Lower lobe of right lung (tissue), 2 donors: ENCODE data around the gene ZMYND19. TPM values are rescaled to one million over a fixed set of nuclear protein-coding genes. Genes with fewer than 3 reads are reported as not detected.
A peak's percentile ranks its signal among the peaks of the same experiment; 100 is the strongest.
"Not testable (repeated sequence)": the region's sequence is repeated elsewhere in the genome, so short reads cannot be mapped to it uniquely, and the experiment has no call there.

Experiments used
- ATAC-seq, 2 donors: fragments of 200-7000 bp; cut with Tn5 transposase; one replicate each; pipeline ENCODE4 v1.9.1; 2020 to 2022; ENCODE audit warnings: mild to moderate bottlenecking in 2 of 2, moderate library complexity in 2 of 2
- DNase-seq: peaks from one replicate; pipeline ENCODE4 v3.0.0-alpha.2; 2020
- H3K27ac ChIP-seq: fragments of 200-600 bp; one replicate; pipeline ENCODE4 v1.8.0; 2022
- H3K27me3 ChIP-seq: fragments of 200-600 bp; one replicate; pipeline ENCODE4 v1.8.0; 2022; ENCODE audit warnings: low read depth
- H3K36me3 ChIP-seq: fragments of 200-600 bp; one replicate; pipeline ENCODE4 v1.8.0; 2022; ENCODE audit warnings: mild to moderate bottlenecking
- H3K4me1 ChIP-seq: fragments of 200-600 bp; one replicate; pipeline ENCODE4 v1.8.0; 2022
- H3K4me3 ChIP-seq: fragments of 200-600 bp; one replicate; pipeline ENCODE4 v1.8.0; 2022; ENCODE audit warnings: mild to moderate bottlenecking
- H3K9me3 ChIP-seq: fragments of 200-600 bp; one replicate; pipeline ENCODE4 v1.8.0; 2022
- CTCF ChIP-seq: fragments of 200-600 bp; IDR thresholded peaks from one replicate; pipeline ENCODE4 v1.8.0; 2022; ENCODE audit warnings: antibody characterized with exemption, mild to moderate bottlenecking
- intact Hi-C: fragments of 100-400 bp; cut with DNase I; formaldehyde crosslinking; loops from one replicate; pipeline ENCODE4 v1.11.0; 2022
- total RNA-seq: library from RNA; stranded (reverse); fragmentation: NEBNext Ultra II Directional; extraction: Animal tissue kit (Norgen Biotek cat#: 25700); gene quantifications from one replicate; pipeline ENCODE4 v1.2.1, GENCODE V29; 2021
- donor health status: DM: no; HTN: yes; CAD: no; lungs with severe emphysema.

Gene ZMYND19
- total RNA-seq, 1 donor from 2014 or later = 15.2 TPM

DNA sequence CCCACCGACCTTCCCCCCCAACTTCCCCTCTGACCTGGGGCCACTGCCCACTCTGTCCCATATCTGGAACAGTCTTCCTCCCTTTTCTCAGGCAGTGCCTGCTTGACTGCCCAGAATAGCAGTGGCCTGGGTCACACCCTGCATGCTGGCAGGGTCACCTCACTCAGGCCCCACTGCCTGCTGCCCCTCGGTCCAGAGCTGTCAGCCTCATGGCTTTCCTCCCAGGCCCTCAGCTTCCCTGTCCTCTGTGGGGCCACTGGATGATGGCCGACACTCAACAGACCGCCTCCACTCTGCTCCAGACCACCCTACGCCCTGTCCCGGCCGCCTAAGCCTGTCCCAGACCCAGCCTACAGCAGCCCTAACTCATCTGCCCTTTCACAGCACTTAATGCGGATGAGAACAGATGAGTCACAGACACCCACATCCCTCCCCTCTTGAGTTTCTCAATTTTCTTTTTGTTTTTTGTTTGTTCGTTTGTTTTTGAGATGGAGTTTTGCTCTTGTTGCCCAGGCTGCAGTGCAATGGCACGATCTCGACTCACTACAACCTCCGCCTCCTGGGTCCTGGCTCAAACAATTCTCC is 46.0 kb downstream of the ZMYND19 start:
- peaks cover 27% of the 10 kb centered on the region for H3K36me3 ChIP-seq
- no peak overlapping the region for H3K27ac ChIP-seq
- no peak for DNase-seq
- no peaks in the 10 kb centered on the region for H3K27me3 ChIP-seq
- H3K4me3 ChIP-seq = no peak overlapping the region
- peak in 1 of 2 donors; percentile 4 for ATAC-seq
- intact Hi-C loops = no loop called here
- TF ChIP-seq CTCF = no peak
- no peaks in the 10 kb centered on the region for H3K9me3 ChIP-seq
- H3K4me1 ChIP-seq = peaks cover 6% of the 10 kb centered on the region

DNA sequence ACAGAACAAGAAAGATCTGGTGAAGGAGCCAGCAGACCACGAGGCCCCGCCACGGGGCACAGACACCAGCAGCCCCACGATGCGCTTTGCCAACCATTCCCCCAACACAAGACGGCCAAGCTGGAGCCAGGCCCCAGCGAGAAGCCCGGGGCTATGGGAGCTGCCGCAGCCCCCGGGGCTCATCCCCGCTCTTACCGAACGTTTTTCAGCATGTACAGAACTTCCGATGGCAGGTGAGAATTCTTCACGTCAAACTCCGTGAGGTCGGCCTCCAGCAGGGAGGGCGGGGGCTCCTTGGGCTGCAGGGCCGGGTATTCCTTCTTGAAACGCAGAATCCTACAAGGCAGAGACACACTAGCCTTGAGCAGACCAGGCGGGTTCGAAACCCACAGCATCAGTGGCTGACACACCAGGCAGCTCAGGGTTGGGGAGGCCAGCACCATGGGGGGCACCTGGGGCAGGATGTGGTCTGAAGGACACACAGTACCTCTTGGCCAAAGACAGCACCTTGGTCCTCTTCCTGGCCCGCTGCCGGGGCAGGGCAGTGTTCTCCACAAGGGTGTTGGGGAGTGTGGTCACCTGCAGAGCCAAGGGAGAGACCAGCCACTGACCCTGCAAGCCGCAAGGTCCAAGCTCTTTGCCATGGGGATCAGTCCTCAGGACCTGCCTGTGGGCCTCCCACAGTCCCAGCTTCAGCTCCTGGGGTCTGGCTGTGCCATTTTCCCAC is 46.9 kb downstream of the ZMYND19 start:
- intact Hi-C loops = no loop called here
- Histone ChIP-seq H3K27me3 (no peaks in the 10 kb centered on the region), H3K36me3 (peaks cover 27% of the 10 kb centered on the region), H3K9me3 (no peaks in the 10 kb centered on the region), H3K4me3 (no peak overlapping the region), H3K27ac (no peak overlapping the region), H3K4me1 (no peaks in the 10 kb centered on the region)
- no peak for DNase-seq
- no peak for ATAC-seq
- no peak for TF ChIP-seq CTCF

DNA sequence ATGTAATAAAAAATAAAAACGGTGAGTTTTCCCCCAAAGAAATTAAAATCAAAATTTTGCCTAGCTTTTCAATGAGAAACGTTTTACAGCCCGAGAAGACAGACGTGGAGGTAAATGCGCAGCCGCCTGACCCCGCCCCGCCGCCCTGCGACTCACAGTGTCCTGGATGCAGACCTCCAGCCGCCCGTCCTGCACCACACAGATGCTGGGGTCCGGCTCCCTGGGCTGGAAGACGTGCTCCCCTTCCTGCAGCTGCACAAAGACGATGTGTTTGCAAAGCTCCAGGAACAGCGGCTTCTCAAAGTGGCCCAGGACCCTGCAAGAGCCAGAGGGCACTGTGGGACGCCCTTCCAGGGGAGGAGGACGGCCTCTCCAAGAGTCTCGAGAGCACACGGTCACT is 47.8 kb downstream of the ZMYND19 start:
- intact Hi-C loops = no loop called here
- Histone ChIP-seq H3K27ac (no peak overlapping the region), H3K36me3 (peaks cover 27% of the 10 kb centered on the region), H3K4me3 (no peak overlapping the region), H3K4me1 (no peaks in the 10 kb centered on the region), H3K27me3 (no peaks in the 10 kb centered on the region), H3K9me3 (no peaks in the 10 kb centered on the region)
- TF ChIP-seq CTCF = no peak
- DNase-seq (no peak), ATAC-seq (no peak)

DNA sequence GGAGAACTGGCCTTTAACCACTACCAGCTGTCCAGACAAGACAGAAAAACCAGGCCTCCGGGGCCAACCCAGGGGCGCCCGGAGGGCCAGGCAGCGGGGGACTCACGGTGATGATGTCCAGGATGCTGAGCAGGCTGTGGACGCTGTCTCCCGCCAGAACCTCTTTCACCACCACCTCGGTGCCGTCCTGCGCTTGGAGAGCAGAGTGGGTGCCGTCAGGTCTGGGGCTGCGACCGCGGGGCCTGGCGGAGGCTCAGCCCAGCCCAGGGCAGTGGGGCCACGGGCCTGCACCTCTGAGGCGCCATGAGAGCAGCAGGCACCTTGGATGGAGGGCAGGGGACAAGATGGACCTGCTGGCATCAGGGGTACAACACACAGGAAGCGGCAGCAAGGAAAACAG is 49.8 kb downstream of the ZMYND19 start:
- Histone ChIP-seq H3K27me3 (no peaks in the 10 kb centered on the region), H3K27ac (no peak overlapping the region), H3K36me3 (peaks cover 27% of the 10 kb centered on the region), H3K4me3 (no peak overlapping the region), H3K4me1 (peaks cover under 1% of the 10 kb centered on the region), H3K9me3 (no peaks in the 10 kb centered on the region)
- DNase-seq (no peak), ATAC-seq (peak in 1 of 2 donors; percentile 13)
- intact Hi-C loops = no loop called here
- no peak for TF ChIP-seq CTCF

GRCh38 chr9:137538058-137538457 is 52.3 kb downstream of the ZMYND19 start:
- no peak for ATAC-seq
- peaks cover 22% of the 10 kb centered on the region for H3K36me3 ChIP-seq

GRCh38 chr9:137536594-137537131 is 53.6 kb downstream of the ZMYND19 start:
- peaks cover 15% of the 10 kb centered on the region for H3K36me3 ChIP-seq
- peaks cover 12% of the 10 kb centered on the region for H3K4me1 ChIP-seq
- H3K9me3 ChIP-seq, ATAC-seq, H3K4me3 ChIP-seq, H3K27ac ChIP-seq, DNase-seq, intact Hi-C loops, H3K27me3 ChIP-seq: not testable (repeated sequence)

More at GRCh38 chr9:137538058-137538457, 52.3 kb downstream of the ZMYND19 start:
- DNase-seq = no peak
- Histone ChIP-seq H3K27me3 (no peaks in the 10 kb centered on the region), H3K4me3 (no peak overlapping the region), H3K27ac (no peak overlapping the region), H3K9me3 (no peaks in the 10 kb centered on the region), H3K4me1 (peaks cover 12% of the 10 kb centered on the region)
- intact Hi-C loops = no loop called here
- no peak for TF ChIP-seq CTCF
